GM18502 (cell line): ENCODE data around the gene LIN54.
"Not testable (repeated sequence)": the region's sequence is repeated elsewhere in the genome, so short reads cannot be mapped to it uniquely, and the experiment has no call there.

Source experiments
- ATAC-seq: cut with Tn5 transposase; IDR thresholded peaks from one replicate; pipeline ENCODE4 v1.9.1; 2021; ENCODE audit warnings: mild to moderate bottlenecking; ENCODE audit not compliant: unreplicated experiment, poor library complexity

The LIN54 gene

GRCh38 chr4:83012687-83013419, 2.2 kb upstream of the LIN54 start:
- peak; percentile 83 for ATAC-seq

GRCh38 chr4:83012200-83012686, 1.6 kb upstream of the LIN54 start:
- ATAC-seq, result peak; percentile 11

GRCh38 chr4:83011689-83012199, 1.1 kb upstream of the LIN54 start:
- no peak for ATAC-seq

- no peak for ATAC-seq
Measured at GRCh38 chr4:83010111-83010521, 507 bp downstream of the LIN54 start.

GRCh38 chr4:83009529-83009928, 1.1 kb downstream of the LIN54 start:
- ATAC-seq, result no peak

GRCh38 chr4:83003044-83003791, 7.4 kb downstream of the LIN54 start:
- ATAC-seq, result not testable (repeated sequence)

- no peak for ATAC-seq
Measured at GRCh38 chr4:83002329-83002728, 8.3 kb downstream of the LIN54 start.

GRCh38 chr4:82998898-82999297, 11.7 kb downstream of the LIN54 start:
- ATAC-seq, result no peak

GRCh38 chr4:82994834-82995233, 15.8 kb downstream of the LIN54 start:
- no peak for ATAC-seq

- peak; percentile 91 for ATAC-seq
Measured at GRCh38 chr4:82989575-82990429, 20.8 kb downstream of the LIN54 start.

- ATAC-seq, result no peak
Measured at GRCh38 chr4:82988323-82988832, 22.2 kb downstream of the LIN54 start.

- not testable (repeated sequence) for ATAC-seq
Measured at GRCh38 chr4:82987519-82987918, 23.1 kb downstream of the LIN54 start.

- ATAC-seq, result no peak
Measured at GRCh38 chr4:82984459-82984858, 26.2 kb downstream of the LIN54 start.

- ATAC-seq, result no peak
Measured at GRCh38 chr4:82983444-82983843, 27.2 kb downstream of the LIN54 start.

- no peak for ATAC-seq
Measured at GRCh38 chr4:82981138-82981537, 29.5 kb downstream of the LIN54 start.

- ATAC-seq, result no peak
Measured at GRCh38 chr4:82975792-82976191, 34.8 kb downstream of the LIN54 start.

GRCh38 chr4:82969414-82969813, 41.2 kb downstream of the LIN54 start:
- no peak for ATAC-seq

- ATAC-seq, result no peak
Measured at GRCh38 chr4:82968972-82969371, 41.7 kb downstream of the LIN54 start.

GRCh38 chr4:82965763-82966162, 44.9 kb downstream of the LIN54 start:
- ATAC-seq, result no peak

- ATAC-seq, result peak; percentile 54
Measured at GRCh38 chr4:82957045-82957444, 53.6 kb downstream of the LIN54 start.
